GM12892 (cell line): Measurements from ENCODE around the gene LINC01488.

ENCODE experiments used
- POLR2A ChIP-seq: IDR thresholded peaks from 2 replicates; pipeline ENCODE4 v1.6.1; 2011; ENCODE audit warnings: low read depth, low read length, control low read depth
- POLR2AphosphoS5 ChIP-seq: IDR thresholded peaks from 2 replicates; pipeline ENCODE4 v1.6.1; 2011; ENCODE audit warnings: low read depth, low read length, control low read depth
- TAF1 ChIP-seq: IDR thresholded peaks from 2 replicates; pipeline ENCODE4 v1.6.1; 2011; ENCODE audit warnings: low read depth, mild to moderate bottlenecking, control low read depth, low read length, borderline replicate concordance

DNA sequence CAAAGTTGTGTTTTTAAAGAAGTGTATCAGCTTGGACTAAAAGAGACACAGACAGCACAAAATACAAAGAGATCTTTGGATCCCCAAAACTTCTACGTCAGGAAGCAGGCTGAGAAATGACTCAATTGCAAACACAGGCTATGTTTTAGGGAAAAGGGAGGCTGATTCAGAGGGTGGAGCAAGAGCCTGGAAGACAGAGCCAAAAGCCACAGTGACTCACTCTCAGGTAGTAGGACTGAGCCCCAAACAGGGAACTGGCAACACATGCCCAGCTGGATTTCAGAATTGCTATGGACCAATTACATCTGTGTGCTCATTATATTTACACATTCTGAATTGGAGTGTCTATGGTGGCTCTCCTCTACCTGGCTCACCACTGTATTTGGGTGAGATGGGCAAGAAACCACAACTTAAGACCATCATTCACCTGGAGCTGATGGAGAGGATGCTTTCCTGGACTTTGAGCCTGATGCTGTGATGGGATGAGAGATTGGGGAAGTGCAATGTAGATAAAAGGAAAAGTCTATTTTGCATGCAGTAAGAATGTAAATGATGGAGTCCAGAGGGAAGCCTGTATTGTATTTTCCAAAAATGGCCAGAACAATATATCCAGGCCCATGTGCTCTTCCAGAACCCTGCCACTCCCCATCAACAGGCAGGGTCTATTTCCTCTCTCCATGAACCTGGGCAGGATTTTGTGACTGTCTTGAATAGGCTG is 20.8 kb upstream of the LINC01488 start:
- TF ChIP-seq POLR2AphosphoS5, result no peak
- no peak for TF ChIP-seq TAF1
- TF ChIP-seq POLR2A, result no peak
